ENCODE data around the gene ZFP64. TPM values are rescaled to one million over a fixed set of nuclear protein-coding genes. Genes with fewer than 3 reads are reported as not detected.

ZFP64 gene
- total RNA-seq, 5 donors from 2014 or later (not counting 1 experiment from before 2014, with no cell fraction given) = 8.1 to 12.1 (median 11.7) TPM

DNA sequence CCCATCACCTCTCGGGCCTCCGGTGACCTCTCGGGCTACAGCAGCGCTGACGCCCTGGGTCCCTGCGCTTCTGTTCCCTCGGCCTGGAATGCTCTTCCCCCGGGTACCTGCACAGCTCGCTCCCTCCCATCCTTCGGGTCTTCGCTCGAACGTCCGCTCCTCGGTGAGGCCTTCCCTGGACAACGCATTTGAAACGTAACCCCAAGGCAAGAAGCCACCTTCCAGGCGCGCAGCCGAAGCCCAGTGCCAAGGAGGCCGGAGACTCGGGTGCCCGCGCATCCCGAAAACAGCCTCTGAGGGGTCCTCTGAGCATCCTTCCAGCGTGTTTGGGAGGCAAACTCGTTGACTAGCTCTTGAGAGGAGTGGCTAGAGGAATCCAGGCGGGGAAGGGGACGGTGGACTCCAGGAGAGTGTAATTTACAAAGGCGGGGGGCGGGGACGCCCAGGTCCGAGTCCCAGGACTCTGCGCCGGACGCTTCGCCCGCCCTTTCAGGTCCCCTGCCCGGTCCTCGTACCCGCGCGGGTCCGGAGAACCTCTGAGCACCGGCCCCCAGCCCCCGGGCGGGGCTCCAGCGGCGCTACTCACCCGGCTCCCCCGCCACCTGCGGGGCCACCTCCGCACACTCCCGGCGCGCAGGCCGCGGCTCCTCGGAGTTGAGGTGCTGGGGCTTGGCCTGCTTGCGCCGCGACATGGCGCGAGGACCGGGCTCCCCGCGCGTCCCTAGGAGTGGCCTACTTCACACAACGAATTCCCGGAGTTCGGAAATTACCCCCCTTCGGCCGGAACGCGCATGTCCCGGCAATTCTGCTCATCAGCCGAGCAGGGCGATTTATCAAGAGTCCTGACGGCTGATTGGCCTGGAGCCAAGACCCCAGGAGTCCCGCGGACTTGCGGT is 86.8 kb downstream of the ZFP64 start:
- H3K4me3 Mint-ChIP-seq = peak overlapping the region; percentile 56 to 77 (median 64)
- Histone ChIP-seq H3K9me3 (no peaks in the 10 kb centered on the region), H3K27me3 (replicated peaks in 1 of 2; ENCODE audit: control insufficient read depth in 2 of 2, extremely low read depth in 1 of 2, insufficient read depth in 2 of 2, low read length in 1 of 2) (peaks cover 5 to 41% of the 10 kb centered on the region in 2 experiments), H3K4me1 (ENCODE audit: control insufficient read depth in 1 of 2, extremely low read depth in 1 of 2, insufficient read depth in 2 of 2, low read length in 2 of 2) (peaks cover 5 to 31% of the 10 kb centered on the region in 2 experiments), H3K27ac (ENCODE audit: low read length) (no peak overlapping the region), H3K4me3 (ENCODE audit: control insufficient read depth in 1 of 2, extremely low read depth in 1 of 2, low read length in 1 of 2) (peak overlapping the region; percentile 13 to 59), H3K36me3 (ENCODE audit: control insufficient read depth in 2 of 2, extremely low read depth in 1 of 2, insufficient read depth in 1 of 2, low read length in 1 of 2) (no peaks in the 10 kb centered on the region)
- H3K4me1 Mint-ChIP-seq = peaks cover 13 to 31% (median 29%) of the 10 kb centered on the region in 3 donors
- DNase-seq (peak in 1 of 35 experiments; percentile 6), ATAC-seq (replicated peaks in 1 of 4) (peak in 1 of 4 experiments; percentile 32)
- H3K9me3 Mint-ChIP-seq = no peaks in the 10 kb centered on the region
- no peak overlapping the region for H3K27ac Mint-ChIP-seq
- H3K27me3 Mint-ChIP-seq = peaks cover 24 to 37% of the 10 kb centered on the region in 2 donors
- H3K36me3 Mint-ChIP-seq = no peaks in the 10 kb centered on the region
- ChIA-PET CTCF (no interaction called here), POLR2A (interaction anchor here in 1 of 2 donors (0.5 kb wide), 1 partner anchor 10 kb away, joined by 7 read pairs; no protein-coding TSS in a partner anchor)
- 4% methylated on average over 81 of the region's 82 CpGs for WGBS (ENCODE audit: insufficient coverage)

DNA sequence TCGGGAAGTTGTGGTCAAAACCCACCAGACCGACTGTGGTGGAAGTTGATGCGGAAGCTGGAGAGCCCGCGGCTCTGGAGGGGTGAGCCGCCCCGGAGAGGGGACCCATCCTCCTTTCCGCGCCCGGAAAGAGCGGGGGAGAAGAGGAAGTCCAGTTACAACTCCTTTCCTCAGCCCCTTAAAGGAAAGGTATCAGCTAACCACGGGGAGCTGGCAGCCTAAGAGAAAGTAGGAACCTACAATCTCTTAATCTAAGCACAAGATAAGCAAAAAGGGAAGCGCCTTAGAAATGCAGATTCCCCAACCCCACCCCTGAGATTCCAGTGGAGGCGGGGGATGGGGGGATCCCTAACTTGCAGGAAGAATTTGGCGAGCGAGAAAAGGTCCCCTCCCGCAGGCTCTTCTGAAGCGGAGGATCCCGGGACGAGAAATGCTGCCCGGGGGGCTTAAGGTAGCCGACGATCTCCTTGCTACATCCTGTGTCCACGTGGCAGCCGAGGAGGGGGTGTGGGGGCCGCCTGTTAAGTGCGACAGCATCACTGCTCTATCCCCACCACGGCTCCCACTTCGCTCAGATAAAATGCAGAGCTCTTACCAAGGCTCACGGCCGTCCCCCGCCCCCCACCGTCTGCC is 87.5 kb downstream of the ZFP64 start:
- Histone ChIP-seq H3K27ac (ENCODE audit: low read length) (no peak overlapping the region), H3K4me1 (ENCODE audit: control insufficient read depth in 1 of 2, extremely low read depth in 1 of 2, insufficient read depth in 2 of 2, low read length in 2 of 2) (peaks cover 5 to 31% of the 10 kb centered on the region in 2 experiments), H3K36me3 (ENCODE audit: control insufficient read depth in 2 of 2, extremely low read depth in 1 of 2, insufficient read depth in 1 of 2, low read length in 1 of 2) (no peaks in the 10 kb centered on the region), H3K9me3 (no peaks in the 10 kb centered on the region), H3K4me3 (ENCODE audit: control insufficient read depth in 1 of 2, extremely low read depth in 1 of 2, low read length in 1 of 2) (peak overlapping the region; percentile 13 to 59), H3K27me3 (replicated peaks in 1 of 2; ENCODE audit: control insufficient read depth in 2 of 2, extremely low read depth in 1 of 2, insufficient read depth in 2 of 2, low read length in 1 of 2) (peaks cover 5 to 38% of the 10 kb centered on the region in 2 experiments)
- ATAC-seq (replicated peaks in 1 of 4) = peak in 3 of 4 experiments; percentile 23 to 29 (median 24)
- Mint-ChIP-seq H3K27me3 (peaks cover 24 to 37% of the 10 kb centered on the region in 2 donors), H3K9me3 (no peaks in the 10 kb centered on the region), H3K4me1 (peaks cover 13 to 31% (median 29%) of the 10 kb centered on the region in 3 donors), H3K27ac (no peak overlapping the region), H3K36me3 (no peaks in the 10 kb centered on the region), H3K4me3 (peak overlapping the region; percentile 56 to 77 (median 64))
- DNase-seq = peak in 2 of 35 experiments; percentile 9 to 26
- CTCF ChIA-PET = no interaction called here
- POLR2A ChIA-PET = interaction anchor here in 1 of 2 donors (0.5 to 0.6 kb wide), 2 partner anchors 10 to 11 kb away, joined by 3 to 7 read pairs; no protein-coding TSS in a partner anchor
- WGBS (ENCODE audit: insufficient coverage) = 2% methylated on average over 16 of the region's 33 CpGs

DNA sequence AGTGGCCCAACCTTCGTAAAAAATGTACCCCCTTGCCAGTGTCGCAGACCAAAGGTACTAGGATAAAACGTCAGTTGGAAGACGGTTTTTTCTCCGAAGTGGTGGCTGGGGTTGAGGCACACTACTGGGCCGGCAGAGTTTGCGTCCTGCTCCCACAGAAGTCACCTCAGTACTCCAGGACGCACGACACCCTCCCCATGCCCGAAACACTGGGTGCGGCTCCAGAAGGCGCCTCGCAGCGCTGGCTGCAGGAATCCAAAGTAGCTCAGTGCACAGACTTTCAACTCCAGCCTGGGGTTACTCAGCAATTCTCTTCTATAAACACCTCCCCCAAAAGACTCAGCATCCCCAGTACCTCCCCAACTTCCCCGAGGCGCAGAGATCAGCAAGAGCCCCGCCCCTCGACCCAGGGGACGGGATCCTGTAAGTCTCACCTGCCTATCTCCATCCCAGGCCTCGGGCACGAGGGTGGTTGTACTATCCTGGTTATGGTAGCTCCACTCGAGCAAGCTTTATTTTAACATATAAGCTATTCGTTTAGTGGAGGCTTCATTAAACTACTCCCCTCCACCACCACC is 88.2 kb downstream of the ZFP64 start:
- Mint-ChIP-seq H3K4me3 (peak overlapping the region; percentile 56 to 77 (median 63)), H3K27me3 (peaks cover 24 to 37% of the 10 kb centered on the region in 2 donors), H3K36me3 (no peaks in the 10 kb centered on the region), H3K9me3 (no peaks in the 10 kb centered on the region), H3K27ac (no peak overlapping the region), H3K4me1 (peaks cover 13 to 31% (median 29%) of the 10 kb centered on the region in 3 donors)
- no peak for DNase-seq
- H3K4me1 ChIP-seq (ENCODE audit: control insufficient read depth in 1 of 2, extremely low read depth in 1 of 2, insufficient read depth in 2 of 2, low read length in 2 of 2) = peaks cover 5 to 31% of the 10 kb centered on the region in 2 experiments
- ChIA-PET POLR2A (interaction anchor here in 1 of 2 donors (0.6 kb wide), 1 partner anchor 9 kb away, joined by 3 read pairs; no protein-coding TSS in a partner anchor), CTCF (no interaction called here)
- H3K4me3 ChIP-seq (ENCODE audit: control insufficient read depth in 1 of 2, extremely low read depth in 1 of 2, low read length in 1 of 2) = peak overlapping the region; percentile 13 to 59
- WGBS (ENCODE audit: insufficient coverage) = 13% methylated on average over 11 of the region's 23 CpGs
- H3K27me3 ChIP-seq (replicated peaks in 1 of 2; ENCODE audit: control insufficient read depth in 2 of 2, extremely low read depth in 1 of 2, insufficient read depth in 2 of 2, low read length in 1 of 2) = peaks cover 5 to 38% of the 10 kb centered on the region in 2 experiments
- H3K9me3 ChIP-seq = no peaks in the 10 kb centered on the region
- no peaks in the 10 kb centered on the region for H3K36me3 ChIP-seq (ENCODE audit: control insufficient read depth in 2 of 2, extremely low read depth in 1 of 2, insufficient read depth in 1 of 2, low read length in 1 of 2)
- H3K27ac ChIP-seq (ENCODE audit: low read length) = no peak overlapping the region
- ATAC-seq (replicated peaks in 1 of 4) = peak in 1 of 4 experiments; percentile 27

DNA sequence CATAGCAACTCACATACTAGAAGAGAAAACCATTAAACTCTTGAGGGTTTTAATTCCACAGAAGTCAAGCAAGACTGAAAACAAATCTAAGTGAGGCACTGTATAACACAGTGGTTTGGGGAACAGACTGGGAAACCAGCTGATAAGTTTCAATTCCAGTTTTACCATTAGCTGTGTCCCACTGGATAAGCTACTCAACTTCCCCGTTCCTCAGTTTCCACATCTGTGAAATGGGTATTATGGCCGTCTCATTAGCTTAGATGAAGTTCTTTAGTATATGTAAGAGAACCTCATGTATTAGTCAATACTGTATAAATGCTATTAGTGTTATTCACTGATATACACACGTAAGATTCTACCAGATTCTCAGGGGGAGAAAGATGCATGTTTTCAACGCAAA is 89.0 kb downstream of the ZFP64 start:
- Histone ChIP-seq H3K36me3 (ENCODE audit: control insufficient read depth in 2 of 2, extremely low read depth in 1 of 2, insufficient read depth in 1 of 2, low read length in 1 of 2) (no peaks in the 10 kb centered on the region), H3K9me3 (no peaks in the 10 kb centered on the region), H3K4me1 (ENCODE audit: control insufficient read depth in 1 of 2, extremely low read depth in 1 of 2, insufficient read depth in 2 of 2, low read length in 2 of 2) (peaks cover 5 to 31% of the 10 kb centered on the region in 2 experiments), H3K27ac (ENCODE audit: low read length) (no peak overlapping the region), H3K27me3 (replicated peaks in 1 of 2; ENCODE audit: control insufficient read depth in 2 of 2, extremely low read depth in 1 of 2, insufficient read depth in 2 of 2, low read length in 1 of 2) (peaks cover 5 to 38% of the 10 kb centered on the region in 2 experiments), H3K4me3 (ENCODE audit: control insufficient read depth in 1 of 2, extremely low read depth in 1 of 2, low read length in 1 of 2) (no peak overlapping the region)
- ATAC-seq (replicated peaks in 1 of 4) = no peak
- no peaks in the 10 kb centered on the region for H3K9me3 Mint-ChIP-seq
- peaks cover 13 to 31% (median 29%) of the 10 kb centered on the region in 3 donors for H3K4me1 Mint-ChIP-seq
- POLR2A ChIA-PET = no interaction called here
- H3K27me3 Mint-ChIP-seq = peaks cover 22 to 34% of the 10 kb centered on the region in 2 donors
- H3K4me3 Mint-ChIP-seq = peak overlapping the region in 1 of 3 donors; percentile 77
- CTCF ChIA-PET = no interaction called here
- no peak for DNase-seq
- H3K27ac Mint-ChIP-seq = no peak overlapping the region
- H3K36me3 Mint-ChIP-seq = no peaks in the 10 kb centered on the region
- 100% methylated on average over 1 of the region's 4 CpGs for WGBS (ENCODE audit: insufficient coverage)

DNA sequence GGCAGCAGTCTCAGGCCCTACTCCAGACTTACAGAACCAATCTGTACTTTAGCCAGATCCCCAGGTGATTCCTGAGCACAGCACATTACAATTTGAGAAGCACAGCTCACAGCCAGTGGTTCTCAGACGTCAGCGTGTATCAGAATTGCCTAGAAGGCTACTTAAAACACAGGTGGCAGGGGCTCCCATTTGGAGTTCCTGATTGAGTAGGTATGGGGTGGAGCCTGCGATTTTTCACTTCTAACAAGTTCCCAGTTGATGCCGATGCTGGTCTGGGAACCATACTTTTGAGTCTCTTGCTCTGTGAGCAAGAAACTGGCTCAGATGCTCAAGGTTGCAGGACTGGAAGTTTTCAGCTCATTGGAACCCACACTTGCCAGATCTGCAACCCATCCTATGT is 89.5 kb downstream of the ZFP64 start:
- Mint-ChIP-seq H3K36me3 (peaks cover under 1% of the 10 kb centered on the region), H3K27ac (no peak overlapping the region), H3K4me1 (peaks cover 13 to 31% (median 29%) of the 10 kb centered on the region in 3 donors), H3K27me3 (peaks cover 20 to 33% of the 10 kb centered on the region in 2 donors), H3K4me3 (no peak overlapping the region), H3K9me3 (no peaks in the 10 kb centered on the region)
- Histone ChIP-seq H3K27me3 (replicated peaks in 1 of 2; ENCODE audit: control insufficient read depth in 2 of 2, extremely low read depth in 1 of 2, insufficient read depth in 2 of 2, low read length in 1 of 2) (peaks cover 5 to 38% of the 10 kb centered on the region in 2 experiments), H3K4me3 (ENCODE audit: control insufficient read depth in 1 of 2, extremely low read depth in 1 of 2, low read length in 1 of 2) (no peak overlapping the region), H3K27ac (ENCODE audit: low read length) (no peak overlapping the region), H3K36me3 (ENCODE audit: control insufficient read depth in 2 of 2, extremely low read depth in 1 of 2, insufficient read depth in 1 of 2, low read length in 1 of 2) (no peaks in the 10 kb centered on the region), H3K9me3 (no peaks in the 10 kb centered on the region), H3K4me1 (ENCODE audit: control insufficient read depth in 1 of 2, extremely low read depth in 1 of 2, insufficient read depth in 2 of 2, low read length in 2 of 2) (peaks cover 5 to 31% of the 10 kb centered on the region in 2 experiments)
- ATAC-seq (replicated peaks in 1 of 4) (no peak), DNase-seq (no peak)
- WGBS (ENCODE audit: insufficient coverage) = 93% methylated on average over 4 of the region's 4 CpGs
- POLR2A ChIA-PET = no interaction called here
- CTCF ChIA-PET = no interaction called here

Data from T-cell (primary cell).